Hematopoietic multipotent progenitor cell (in vitro differentiated cells): ENCODE measurements around the gene CCDC24. TPM values are rescaled to one million over a fixed set of nuclear protein-coding genes. Genes with fewer than 3 reads are reported as not detected.
A peak's percentile ranks its signal among the peaks of the same experiment; 100 is the strongest.

Experiments
- DNase-seq, 3 donors: peaks; one replicate each; pipeline ENCODE4 v3.0.0-alpha.2; 2011 to 2015; ENCODE audit warnings: low read depth in 2 of 3, low spot score in 2 of 3
- total RNA-seq: library from RNA; depleted of rRNA; stranded (reverse); fragments of >200 nt; gene quantifications from one replicate; pipeline ENCODE4 v1.2.3, GENCODE V29; 2012

CCDC24 gene
- total RNA-seq: 4.6 TPM

DNA sequence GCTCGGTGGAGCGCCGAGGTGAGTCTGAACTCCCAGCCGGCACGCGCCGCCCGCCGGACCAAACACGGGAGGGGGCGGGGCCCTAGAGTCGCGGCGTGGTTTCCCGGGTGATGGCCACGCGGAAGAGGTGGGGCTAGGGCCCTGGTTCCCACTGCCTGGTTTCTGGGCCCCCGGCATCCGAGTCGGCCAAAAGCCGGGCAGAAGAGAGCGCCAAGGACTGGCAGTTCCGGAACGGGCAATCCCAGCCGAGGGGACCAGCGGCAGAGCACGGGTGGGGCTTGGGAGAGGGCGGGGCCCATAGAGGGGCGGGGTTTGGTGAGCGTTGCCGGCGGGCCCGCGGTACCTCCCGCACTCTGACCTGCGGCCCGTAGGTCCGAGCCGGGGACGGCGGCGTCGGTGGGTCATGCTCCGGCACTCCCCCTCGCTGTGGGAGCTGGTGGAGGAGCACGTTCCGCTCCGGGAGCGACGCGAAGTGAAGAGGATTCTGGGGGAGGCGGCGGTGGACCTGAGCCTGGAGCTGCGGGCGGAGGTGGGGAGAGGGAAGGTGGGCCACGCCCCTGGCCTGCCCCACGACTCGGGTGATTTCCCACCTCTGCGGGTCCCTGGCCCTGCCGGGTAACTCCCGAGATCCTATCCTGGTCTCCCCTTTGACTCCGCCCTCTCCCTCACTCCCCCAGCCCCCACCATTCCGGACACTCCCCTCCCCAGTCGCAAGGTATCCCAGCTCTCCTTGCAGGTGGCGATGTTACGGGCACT, at the start of gene CCDC24:
CCDC24 (plus strand) TSS at position 124 of the 756 bp plus-strand sequence; CDS start at position 404, 280 bp downstream.
- DNase-seq: peak; percentile 40 to 58 (median 58)

DNA sequence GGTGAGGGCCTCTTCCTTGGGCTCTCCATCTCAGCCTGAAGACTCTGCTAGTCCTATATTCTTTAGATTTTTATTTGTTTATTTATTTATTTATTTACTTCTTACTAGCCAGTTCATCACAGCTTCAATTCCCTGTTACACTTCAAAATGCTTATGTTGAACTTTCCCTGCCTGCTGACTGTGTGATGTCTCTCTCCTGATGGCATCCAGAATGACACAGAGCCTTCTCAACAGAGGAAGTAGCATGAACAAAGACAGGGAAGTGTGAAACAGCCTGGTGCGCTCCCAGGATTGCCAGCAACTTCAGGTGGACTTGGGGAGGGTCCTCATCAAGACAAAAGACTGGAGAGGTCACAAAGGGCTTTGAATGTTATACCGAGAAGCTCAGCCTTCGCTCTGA, 49.0 kb upstream of the CCDC24 start:
- DNase-seq: no peak

DNA sequence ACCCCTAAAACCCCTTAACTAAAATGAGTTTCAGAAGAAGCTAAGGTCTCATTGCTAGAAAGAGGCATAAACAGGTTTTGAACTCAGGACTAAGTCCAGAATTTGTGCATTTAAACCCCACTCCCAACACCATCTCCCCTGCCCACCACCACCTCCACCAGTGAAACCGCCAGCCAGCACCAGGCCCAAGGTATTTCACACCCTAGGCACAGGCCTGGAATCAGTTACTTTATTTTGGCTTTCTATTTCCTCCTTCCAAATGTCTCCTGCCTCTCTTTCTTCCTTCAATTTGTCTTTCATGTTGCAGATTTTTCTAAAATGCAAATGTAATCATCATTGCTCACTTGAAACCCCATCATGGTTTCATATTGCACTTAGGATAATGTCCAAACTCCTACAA, 46.5 kb upstream of the CCDC24 start:
- DNase-seq: no peak

DNA sequence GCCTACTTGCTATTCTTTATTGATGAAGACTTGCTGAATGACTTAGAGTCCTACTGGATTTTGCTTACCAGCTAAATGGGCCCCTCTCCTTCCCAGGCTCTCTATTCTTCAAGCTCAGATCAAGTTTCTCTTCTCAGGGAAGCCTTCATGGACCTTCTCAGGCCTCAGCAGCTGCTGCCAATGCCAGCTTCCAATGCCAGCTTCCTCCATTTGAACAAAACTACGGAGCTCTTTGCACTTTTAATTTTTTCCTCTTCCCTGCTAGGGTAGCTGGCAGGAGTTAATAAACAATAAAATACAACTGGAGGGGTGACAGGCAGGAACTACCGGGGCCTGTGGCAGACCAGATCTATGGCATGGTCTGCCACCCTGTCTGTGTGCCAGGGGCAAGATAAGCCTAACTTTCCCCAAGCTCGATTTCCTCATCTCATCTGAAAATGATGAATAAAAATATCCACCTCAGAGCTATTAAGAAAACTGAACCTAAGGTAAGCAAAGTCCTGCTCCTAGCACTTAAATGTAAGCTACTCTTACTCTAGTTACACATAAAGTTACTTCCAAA, 45.6 kb upstream of the CCDC24 start:
- peak in 1 of 3 donors; percentile 47 for DNase-seq

DNA sequence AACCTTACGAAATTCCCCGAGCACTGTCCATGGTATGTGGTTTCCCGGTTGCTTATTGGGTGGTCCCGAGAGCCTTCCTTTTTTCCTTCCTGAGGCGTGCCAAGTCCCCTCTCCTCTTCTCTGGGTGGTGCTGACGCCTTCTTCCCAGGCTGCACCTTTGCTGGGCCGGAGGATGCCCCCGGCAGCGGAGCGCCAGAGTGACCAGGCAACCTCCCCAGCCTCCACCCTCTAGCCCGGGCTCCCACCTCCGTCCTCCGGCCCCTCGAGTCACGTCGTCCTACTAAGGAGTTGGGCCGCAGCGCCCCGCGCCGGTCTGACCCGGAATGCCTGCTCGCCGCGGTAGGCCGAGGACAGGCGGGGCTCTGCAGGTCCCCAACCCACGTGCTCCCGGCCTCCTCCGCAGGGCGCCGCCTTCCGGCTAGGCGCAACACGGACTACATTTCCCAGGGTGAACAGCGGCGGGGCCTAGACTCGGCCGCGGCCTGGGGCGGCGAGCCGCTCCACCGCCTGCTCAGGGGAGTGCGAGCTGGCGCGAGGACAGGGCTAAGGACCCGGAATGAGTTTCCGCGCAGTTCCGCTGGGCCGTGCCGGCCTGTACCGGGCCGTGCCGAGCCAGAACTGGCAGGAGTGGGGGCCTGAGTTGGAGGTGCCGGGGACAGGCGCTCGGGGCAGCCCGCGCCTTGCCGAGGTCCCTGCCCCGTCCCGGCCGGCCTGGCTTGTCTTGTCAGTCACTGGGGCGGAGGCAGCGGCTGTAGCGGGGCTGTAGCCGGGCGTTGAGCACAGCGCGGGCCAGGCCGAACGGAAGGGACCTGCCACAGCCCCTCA, 45.0 kb upstream of the CCDC24 start, which contains the start of gene IPO13:
IPO13 (plus strand) TSS at position 715 of the 825 bp plus-strand sequence. CDS start 651 bp downstream, outside the sequence.
- DNase-seq: peak; percentile 96

DNA sequence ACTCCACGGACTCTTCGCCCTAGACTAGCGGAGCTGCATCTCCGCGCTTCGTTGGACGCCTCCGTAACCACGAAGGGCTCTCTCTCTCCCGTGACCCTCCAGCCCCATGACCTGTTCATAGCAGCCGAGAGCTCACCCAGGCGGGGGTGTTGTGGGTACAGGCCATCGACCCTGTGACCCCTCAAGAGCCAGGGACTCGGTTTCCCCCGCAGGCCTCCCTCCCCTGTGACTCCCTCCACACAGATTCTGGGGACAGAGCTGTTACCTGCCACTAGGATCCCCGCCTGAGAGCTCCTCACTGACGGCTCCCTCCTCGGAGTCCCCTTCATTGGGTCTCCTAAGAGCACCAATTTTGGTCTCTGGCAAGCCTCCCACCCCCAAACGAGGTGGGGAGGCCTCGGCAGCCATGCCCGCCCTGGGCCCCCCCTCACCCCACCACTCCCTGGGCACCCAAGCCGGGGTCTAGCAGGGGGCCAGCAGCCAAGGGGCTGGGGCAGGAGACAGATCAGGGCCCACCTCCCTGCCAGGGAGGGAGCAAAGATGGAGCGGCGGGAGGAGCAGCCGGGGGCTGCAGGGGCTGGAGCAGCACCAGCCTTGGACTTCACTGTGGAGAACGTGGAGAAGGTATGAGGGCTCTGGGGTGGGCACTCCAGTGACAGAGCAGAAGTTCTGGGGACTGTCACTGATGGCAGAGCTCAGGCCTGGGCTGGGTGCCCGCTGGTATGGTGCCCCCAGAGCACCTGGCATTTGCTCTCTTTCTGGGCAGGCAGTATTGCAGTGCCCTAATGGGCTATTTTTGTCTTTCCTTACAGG, 44.1 kb upstream of the CCDC24 start:
- DNase-seq: no peak

DNA sequence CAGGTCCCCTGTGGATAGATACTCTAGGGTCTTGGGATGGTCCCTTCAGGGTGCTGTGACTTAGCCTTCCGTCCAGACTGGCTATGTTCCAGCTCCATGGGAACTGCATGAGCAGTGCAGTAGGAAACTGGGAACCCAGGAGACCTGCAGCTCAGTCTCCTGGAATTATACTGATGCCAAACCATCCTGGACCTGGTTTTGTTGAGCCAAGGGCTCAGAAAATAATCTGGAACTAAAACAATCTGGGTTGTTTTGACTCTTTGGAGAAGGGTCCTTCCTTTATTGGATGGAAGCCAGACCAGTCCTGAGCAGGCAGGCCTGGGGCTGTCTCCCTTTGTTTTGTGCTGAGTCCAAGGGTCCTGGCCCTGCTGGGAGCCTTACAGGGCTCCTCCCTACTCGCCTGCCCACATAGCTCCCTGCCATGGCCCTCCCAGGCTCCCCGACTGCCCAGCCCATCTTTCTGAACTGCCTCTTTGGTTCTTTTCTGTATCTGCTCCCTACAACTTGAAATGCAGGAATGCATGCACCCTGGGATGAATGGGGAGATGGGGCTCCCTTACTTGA, 43.4 kb upstream of the CCDC24 start:
- no peak for DNase-seq

DNA sequence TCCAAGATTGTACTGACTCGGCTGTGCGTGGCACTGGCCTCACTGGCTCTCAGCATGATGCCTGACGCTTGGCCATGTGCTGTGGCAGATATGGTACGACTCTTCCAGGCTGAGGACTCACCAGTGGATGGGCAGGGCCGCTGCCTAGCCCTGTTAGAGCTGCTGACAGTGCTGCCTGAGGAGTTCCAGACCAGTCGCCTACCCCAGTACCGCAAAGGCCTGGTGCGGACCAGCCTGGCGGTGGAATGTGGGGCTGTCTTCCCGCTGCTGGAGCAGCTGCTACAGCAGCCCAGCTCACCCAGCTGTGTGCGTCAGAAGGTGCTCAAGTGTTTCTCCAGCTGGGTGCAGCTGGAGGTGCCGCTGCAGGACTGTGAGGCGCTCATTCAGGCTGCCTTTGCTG, 41.7 kb upstream of the CCDC24 start:
- no peak for DNase-seq

DNA sequence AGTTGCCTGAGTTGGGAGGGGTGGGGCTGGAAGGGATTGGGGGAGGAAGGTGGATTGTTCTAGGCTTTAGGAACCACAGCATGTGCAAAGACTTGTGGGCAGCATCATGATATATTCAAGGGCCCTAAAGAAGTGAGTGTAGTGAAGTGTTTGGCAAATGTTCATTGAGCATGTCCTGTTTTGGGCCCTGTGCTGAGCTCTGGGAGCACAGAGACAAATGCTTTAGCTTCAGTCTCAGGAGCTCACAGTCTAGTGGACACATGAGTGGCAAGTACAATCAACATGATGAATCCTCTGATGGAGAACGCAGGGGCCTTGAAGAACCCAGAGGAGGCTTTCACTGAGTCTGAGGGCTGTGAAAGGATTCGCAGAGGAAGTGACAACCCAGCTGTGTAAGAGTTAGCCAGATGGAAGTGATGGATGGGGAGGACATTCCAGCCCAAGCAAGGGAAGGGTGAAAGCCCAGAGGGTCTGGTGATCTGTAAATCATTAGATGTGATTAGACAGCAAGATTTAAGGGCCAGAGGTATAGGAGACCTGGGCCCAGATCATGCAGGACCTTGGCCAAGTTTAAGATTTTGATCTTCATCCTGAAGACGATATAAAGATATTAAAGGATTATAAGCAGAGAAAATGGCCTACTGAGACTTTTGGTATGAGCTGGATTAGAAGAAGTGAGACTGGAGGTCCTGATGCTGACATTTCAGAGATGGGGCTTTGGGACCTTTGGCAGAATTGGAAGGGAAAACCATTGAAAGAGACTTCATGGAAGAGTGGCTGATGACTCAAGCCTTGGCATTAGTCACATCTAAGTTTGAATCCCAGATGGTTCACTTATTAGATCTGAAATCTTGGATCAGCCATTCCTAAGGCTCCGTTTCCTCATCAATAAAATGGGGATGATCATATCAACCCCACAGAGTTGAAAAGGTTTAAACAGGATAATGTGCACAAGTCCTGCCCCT, 40.1 kb upstream of the CCDC24 start:
- no peak for DNase-seq

DNA sequence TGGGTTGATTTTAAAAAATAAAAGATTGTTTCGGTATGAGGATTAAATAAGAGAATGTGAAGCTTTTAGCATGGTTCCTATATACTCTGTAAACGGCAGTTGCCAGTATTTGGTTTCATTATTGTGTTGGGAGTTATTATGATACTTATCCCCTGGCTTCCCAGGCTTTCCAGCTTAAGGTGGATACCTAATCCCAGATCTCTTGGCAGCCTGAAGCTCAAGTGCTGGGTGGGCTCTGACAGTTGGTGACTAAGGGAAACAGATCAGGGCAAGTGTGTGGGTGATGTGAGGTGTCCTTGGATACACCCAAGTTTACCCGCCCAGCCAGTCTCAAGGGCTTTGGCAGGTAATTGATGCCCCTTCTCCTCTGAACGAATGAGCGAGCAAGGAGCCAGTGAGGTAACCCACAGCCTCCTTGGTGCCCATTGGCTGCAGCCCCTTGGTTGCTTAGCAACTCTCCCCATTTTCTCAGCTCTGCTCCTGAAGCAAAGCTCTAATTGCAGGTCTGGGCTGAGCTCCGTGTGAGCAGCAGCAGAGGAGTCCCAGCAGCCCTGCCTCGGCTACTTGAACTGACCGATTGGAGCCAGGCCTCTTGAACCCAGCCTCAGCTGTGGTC, 38.6 kb upstream of the CCDC24 start:
- no peak for DNase-seq

DNA sequence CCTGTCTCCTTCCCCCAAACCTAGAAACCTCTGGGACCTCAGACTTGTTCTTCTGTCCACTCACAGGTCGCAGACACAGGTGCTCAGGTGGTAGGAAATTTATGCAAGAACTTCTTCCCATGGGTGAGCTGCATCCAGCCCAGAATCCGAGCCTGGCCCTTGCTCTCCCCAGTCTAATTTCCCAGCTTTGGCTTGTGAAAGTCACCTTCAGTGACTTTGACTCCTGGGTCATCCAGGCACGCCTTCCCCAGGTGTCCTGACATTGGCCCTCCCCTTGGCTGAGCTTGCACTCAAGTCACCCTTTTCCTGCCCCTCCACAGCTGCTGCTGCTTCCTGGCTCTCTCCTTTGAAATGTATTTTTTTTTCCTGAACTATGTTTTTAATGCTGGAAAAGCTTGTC, 38.0 kb upstream of the CCDC24 start:
- no peak for DNase-seq

DNA sequence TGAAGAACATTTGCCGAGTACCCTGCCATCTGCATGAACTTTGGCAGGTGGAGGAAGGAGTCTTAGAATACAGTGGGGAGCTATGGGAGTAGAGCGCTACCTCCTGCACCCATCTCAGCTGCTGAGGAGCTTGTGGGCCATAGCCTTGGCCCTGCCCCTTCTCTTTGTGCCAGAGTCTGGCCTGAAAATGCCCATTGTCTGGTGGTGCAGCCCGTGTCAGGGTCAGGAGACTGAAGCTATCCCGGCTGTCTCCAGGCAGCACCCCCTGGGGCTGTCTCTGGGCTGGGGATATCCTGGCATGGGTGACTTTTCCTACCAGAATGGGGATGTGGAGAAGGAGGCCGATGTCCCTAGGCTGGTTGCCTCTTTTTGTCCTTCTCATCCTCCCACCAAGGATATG, 37.4 kb upstream of the CCDC24 start:
- no peak for DNase-seq

DNA sequence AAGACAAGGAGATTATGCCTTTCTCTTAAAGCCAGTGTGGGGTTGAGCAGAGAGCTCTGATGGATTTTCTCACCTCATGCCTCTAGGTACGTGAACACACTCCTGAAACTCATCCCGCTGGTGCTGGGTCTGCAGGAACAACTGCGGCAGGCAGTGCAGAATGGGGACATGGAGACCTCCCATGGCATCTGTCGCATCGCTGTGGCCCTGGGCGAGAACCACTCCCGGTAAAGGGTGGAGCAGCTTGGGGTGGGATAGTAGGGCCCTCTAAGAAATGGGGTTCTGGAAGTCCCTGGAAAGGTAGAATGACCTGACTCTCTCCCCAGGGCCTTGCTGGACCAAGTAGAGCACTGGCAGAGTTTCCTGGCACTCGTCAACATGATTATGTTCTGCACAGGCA, 35.2 kb upstream of the CCDC24 start:
- DNase-seq: no peak

DNA sequence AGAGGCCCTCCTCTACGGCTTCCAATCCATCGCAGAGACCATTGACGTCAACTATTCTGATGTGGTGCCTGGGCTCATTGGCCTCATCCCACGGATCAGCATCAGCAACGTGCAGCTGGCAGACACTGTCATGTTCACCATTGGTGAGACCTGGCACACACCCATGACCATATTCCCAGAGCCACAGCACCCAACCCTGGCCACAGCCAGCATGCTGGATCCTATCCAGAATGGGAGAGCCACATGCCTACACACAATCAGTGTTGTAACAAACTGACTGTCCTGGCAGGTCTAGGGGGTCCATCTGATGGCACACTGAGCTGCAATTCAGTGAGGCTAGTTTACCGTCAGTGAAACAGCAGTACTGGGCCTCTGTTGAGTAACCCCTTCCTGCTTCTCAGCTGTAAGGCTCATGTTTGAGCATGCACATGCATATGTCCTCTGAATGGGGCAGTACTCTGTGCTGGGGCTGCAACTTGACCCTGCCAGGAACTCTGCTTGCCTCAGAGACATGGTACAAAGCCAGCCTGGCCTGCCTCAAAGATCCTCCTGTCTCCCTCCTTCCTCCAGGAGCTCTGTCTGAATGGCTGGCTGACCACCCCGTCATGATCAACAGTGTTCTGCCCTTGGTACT, 33.9 kb upstream of the CCDC24 start:
- no peak for DNase-seq

DNA sequence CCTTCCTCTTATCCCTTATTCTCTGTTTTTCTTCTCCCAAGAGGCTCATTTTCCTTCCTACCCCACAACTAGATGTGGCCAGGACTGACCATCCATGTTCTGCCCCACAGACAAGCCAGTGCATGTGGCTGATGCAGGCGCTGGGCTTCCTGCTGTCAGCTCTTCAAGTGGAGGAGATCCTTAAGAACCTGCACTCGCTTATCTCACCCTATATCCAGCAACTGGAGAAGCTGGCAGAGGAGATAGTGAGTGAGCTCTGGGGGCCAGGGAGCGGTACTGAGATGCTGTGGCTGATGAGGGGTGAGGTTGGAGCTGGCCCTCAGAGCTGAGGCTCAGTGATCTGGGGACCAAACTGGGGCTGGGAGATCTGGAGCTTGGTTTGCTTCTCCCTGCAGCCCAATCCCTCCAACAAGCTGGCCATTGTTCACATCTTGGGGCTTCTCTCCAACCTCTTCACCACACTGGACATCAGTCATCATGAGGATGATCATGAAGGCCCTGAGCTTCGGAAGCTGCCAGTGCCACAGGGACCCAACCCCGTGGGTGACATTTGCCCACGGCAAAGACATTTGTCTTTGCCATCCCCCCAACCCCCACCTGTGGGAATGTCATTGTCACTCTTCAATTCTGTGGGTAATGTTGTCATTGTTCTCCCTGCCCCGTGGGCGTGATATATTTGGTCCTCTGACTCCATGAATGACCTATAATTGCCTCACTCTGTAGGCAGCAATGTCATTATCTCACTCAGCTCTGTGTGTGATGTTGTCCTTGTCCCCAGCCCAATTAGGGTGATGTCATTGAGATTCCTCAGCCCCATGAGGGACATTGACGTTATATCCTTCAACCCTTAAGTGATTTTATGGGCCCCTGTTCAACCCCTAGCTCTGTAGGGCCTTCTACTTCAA, 32.8 kb upstream of the CCDC24 start:
- DNase-seq: no peak

DNA sequence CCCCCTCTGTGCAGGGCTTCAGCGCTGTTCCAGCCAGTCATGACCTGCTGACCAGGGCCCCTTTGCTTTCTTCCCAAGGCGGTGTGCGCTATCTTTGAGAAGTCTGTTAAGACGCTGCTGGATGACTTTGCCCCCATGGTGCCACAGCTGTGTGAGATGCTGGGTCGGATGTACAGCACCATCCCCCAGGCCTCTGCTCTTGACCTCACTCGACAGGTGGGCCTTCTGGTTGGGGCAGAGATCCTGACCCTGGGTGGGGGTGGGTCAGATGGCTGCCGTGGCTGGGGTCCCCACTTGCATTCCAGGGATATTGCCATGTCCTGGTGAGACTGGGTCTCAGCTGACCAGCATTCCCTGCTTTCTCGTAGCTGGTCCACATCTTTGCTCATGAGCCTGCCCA, 30.6 kb upstream of the CCDC24 start:
- no peak for DNase-seq

DNA sequence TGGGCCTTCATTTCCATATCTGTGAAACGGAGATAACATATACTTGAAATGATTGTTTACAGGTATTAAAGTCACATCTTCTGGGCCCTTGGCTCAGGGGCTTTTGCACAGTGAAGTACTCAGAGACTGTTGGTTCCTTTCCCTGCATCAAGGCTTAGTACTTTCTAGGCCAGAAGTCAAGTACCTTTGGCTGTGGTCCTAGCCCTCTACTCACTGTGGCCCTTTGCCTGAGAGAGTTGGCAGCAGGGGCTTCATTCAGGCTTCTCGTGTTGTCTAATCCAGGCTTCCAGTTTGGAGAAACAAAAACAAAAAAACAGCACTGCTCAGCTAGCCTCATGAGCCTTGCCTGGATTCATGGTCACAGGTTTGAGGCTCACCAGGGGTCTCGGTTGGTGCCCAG, 29.7 kb upstream of the CCDC24 start:
- no peak for DNase-seq
